Stimulated activated memory B cell treated with anti-CD40 and anti-IgM and Interleukin-4, amounts not matched to agents 10 μg/mL and 1 μg/mL and 100 μg/mL, for 72 hours (primary cell): Measurements from ENCODE around the gene OTOP2.

Experiments
- ATAC-seq: fragments of 150-1000 bp; cut with Tn5 transposase; 2 replicates; pipeline ENCODE4 v1.10.0; 2021
- H3K27ac Mint-ChIP-seq: one replicate; pipeline ENCODE4 v1.8.0; 2022; ENCODE audit warnings: mild to moderate bottlenecking, mixed read lengths
- H3K27me3 Mint-ChIP-seq: one replicate; pipeline ENCODE4 v1.8.0; 2022; ENCODE audit warnings: mixed read lengths
- H3K36me3 Mint-ChIP-seq: one replicate; pipeline ENCODE4 v1.8.0; 2022; ENCODE audit warnings: mixed read lengths
- H3K4me1 Mint-ChIP-seq: one replicate; pipeline ENCODE4 v1.8.0; 2022; ENCODE audit warnings: mixed read lengths
- H3K4me3 Mint-ChIP-seq: one replicate; pipeline ENCODE4 v1.8.0; 2022; ENCODE audit warnings: mild to moderate bottlenecking, moderate library complexity, mixed read lengths
- H3K9me3 Mint-ChIP-seq: one replicate; pipeline ENCODE4 v1.8.0; 2022; ENCODE audit warnings: mixed read lengths

The OTOP2 gene, protein sequence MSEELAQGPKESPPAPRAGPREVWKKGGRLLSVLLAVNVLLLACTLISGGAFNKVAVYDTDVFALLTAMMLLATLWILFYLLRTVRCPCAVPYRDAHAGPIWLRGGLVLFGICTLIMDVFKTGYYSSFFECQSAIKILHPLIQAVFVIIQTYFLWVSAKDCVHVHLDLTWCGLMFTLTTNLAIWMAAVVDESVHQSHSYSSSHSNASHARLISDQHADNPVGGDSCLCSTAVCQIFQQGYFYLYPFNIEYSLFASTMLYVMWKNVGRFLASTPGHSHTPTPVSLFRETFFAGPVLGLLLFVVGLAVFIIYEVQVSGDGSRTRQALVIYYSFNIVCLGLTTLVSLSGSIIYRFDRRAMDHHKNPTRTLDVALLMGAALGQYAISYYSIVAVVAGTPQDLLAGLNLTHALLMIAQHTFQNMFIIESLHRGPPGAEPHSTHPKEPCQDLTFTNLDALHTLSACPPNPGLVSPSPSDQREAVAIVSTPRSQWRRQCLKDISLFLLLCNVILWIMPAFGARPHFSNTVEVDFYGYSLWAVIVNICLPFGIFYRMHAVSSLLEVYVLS

DNA sequence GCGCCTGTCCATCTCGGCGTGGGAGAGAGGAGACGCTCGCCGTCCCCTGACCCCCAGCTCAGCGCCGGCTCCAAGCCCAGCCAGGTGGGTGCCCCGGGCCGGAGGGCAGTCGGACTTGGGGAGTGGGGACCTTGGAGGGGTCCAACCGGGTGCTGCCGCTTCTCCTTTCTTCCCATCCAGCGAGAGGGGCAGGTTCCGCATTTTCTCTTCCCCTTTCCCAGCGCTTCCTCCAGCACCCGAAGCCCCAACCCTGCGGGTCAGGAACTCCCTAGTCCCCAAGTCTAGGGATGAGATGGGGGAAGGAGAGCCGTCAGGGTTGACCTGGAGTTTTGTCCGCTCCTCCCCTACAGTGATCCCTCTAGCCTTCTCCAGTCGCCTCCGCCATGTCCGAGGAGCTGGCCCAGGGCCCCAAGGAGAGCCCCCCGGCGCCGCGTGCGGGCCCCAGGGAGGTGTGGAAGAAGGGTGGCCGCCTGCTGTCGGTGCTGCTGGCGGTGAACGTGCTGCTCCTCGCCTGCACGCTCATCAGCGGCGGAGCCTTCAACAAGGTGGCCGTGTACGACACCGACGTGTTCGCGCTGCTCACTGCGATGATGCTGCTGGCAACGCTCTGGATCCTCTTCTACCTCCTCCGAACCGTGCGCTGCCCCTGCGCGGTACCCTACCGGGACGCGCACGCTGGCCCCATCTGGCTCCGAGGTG is at the start of gene OTOP2:
Gene OTOP2 (plus strand): TSS at position 24 of the 699 bp plus-strand sequence. CDS start 360 bp downstream, at position 384.
- H3K36me3 Mint-ChIP-seq, result no peaks in the 10 kb centered on the region
- peaks cover 24% of the 10 kb centered on the region for H3K4me1 Mint-ChIP-seq
- ATAC-seq, result no peak
- H3K4me3 Mint-ChIP-seq, result peak within 1 kb of the TSS; percentile 52
- H3K27me3 Mint-ChIP-seq, result peaks cover 92% of the 10 kb centered on the region
- H3K9me3 Mint-ChIP-seq, result no peaks in the 10 kb centered on the region
- no peak within 1 kb of the TSS for H3K27ac Mint-ChIP-seq

DNA sequence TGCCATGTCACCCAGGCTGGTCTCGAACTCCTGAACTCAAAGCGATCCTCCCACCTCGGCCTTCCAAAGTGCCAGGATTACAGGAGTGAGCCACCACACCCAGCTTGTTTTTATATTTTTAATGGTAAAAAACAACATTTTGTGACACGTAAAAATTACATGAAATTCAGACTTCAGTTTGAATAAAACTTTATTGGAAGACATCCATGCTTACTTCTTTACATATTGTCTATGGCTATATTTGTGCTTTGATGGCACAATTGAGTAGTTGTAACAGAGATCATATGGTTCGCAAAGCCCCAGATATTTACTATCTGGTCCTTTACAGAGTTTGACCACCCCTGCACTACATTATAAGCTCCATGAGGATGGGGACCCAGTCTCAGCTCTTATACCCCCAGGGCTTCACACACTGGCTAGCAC is 49.4 kb upstream of the OTOP2 start:
- Mint-ChIP-seq H3K9me3 (no peaks in the 10 kb centered on the region), H3K27ac (no peak overlapping the region), H3K4me3 (no peak overlapping the region), H3K4me1 (peaks cover 25% of the 10 kb centered on the region), H3K27me3 (no peaks in the 10 kb centered on the region), H3K36me3 (no peaks in the 10 kb centered on the region)
- no peak for ATAC-seq

DNA sequence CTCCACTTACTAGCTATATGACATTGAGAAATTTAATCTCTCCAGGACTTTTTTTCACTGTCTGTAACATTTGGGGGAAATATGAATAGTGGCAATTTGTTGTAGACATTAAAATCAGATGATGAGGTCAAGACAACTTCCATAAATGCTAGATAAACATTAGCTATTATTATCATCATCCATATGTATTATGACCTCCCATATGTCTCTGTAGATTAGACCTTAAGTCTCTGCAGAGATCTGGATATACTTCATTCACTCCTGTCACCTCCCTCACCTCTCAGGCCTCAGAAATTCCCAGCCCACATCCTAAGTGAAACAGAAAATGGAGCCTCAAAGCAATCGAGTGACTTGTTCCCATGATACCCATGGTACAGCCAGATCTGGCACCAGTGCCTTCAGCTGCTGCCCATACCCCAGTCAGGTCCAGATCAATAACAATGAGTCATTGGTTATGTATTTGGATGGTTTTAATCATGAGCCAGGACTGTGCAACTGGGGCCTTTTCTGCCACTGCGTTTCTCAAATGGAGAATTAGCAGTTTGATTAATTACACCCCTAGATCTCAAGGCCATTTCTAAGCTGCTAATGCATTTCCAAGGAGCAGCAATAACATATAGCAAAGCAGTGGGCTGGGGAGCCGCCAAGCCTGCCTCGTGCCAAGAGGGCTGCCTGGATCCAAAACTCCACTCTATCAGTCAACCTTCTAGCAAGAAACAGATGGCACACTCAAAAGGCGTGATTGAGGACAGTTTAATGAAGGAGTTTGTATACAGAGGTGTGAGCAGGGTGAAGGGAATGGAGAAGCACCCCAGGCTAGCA is 48.7 kb upstream of the OTOP2 start:
- H3K4me3 Mint-ChIP-seq, result no peak overlapping the region
- no peaks in the 10 kb centered on the region for H3K36me3 Mint-ChIP-seq
- no peaks in the 10 kb centered on the region for H3K27me3 Mint-ChIP-seq
- H3K9me3 Mint-ChIP-seq, result no peaks in the 10 kb centered on the region
- peaks cover 24% of the 10 kb centered on the region for H3K4me1 Mint-ChIP-seq
- no peak overlapping the region for H3K27ac Mint-ChIP-seq
- no peak for ATAC-seq

DNA sequence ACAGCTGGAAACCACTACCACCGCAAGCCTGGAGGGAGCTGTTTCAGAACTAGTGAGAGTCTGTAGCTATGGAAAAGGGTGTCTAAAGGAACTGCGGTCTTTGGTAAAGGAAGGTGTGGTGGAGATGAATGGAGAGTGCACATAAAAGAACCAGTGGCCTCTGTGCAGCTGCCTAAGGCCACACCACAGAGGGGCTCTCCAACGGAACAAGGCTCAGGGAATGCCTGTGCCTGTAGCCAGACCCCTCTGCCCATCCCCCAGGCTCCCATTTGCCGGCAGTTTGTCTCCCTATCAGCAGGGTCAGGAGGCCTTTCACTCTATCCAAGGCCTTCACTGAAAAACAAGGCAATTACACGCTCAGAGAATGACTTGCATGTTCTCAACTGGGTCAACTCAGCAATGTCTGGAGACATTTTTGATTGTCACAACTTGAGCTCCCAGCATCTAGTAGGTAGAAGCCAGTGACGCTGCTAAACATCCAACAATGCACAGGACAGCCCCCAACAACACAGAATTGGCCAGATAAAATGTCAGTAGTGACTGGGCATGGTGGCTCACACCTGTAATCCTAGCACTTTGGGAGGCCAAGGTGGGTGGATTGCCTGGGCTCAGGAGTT is 48.0 kb upstream of the OTOP2 start:
- Mint-ChIP-seq H3K9me3 (no peaks in the 10 kb centered on the region), H3K4me1 (peaks cover 23% of the 10 kb centered on the region), H3K27ac (no peak overlapping the region), H3K27me3 (peaks cover 5% of the 10 kb centered on the region), H3K4me3 (no peak overlapping the region), H3K36me3 (no peaks in the 10 kb centered on the region)
- ATAC-seq, result no peak

DNA sequence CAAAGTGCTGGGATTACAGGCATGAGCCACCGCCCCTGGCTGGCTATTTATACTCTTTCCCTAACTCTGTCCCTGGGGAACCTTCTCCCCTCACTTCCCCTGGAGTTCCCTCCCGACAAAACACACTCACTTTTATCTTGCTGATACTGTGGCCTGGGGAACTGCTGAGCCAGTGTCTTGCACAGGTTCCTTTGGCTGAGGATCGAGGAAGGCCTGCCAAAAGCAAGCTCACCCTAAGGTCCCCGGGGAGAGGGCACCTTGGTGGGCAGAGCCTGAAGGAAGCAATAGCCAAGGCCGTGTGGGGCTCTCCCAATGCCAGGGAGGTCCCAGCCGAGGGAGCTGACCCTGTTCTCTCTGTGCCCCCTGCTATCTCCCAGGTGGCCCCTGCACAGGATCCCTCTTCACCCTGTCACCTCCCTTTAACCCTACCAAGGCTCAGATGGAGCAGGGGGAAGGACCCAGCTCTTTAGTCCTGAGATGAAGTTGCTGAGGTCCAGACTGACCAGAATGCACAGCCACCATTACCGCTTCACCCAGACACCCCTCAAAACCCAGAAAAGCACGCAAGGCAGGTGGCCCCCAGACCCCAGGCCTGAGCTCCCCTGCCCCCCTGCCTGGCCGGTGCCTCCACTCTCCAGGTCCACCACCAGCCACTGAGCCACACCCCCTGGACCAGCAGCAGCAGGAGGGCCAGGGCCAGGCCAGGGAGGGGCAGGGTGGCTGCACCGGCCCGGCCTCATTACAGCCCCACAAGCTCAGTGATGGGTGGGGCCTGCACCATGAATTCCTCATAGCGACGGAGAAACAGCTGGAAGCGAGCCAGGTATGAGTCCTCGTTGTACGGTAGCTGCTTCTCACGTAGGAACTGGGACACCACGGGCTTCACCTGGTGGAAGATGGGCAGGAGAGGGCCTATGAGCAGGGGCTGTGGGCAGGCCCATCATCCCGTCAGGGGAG is 46.2 kb upstream of the OTOP2 start:
- H3K4me3 Mint-ChIP-seq, result no peak overlapping the region
- H3K27ac Mint-ChIP-seq, result no peak overlapping the region
- H3K36me3 Mint-ChIP-seq, result no peaks in the 10 kb centered on the region
- no peak for ATAC-seq
- peaks cover 6% of the 10 kb centered on the region for H3K4me1 Mint-ChIP-seq
- H3K27me3 Mint-ChIP-seq, result peaks cover 23% of the 10 kb centered on the region
- no peaks in the 10 kb centered on the region for H3K9me3 Mint-ChIP-seq

DNA sequence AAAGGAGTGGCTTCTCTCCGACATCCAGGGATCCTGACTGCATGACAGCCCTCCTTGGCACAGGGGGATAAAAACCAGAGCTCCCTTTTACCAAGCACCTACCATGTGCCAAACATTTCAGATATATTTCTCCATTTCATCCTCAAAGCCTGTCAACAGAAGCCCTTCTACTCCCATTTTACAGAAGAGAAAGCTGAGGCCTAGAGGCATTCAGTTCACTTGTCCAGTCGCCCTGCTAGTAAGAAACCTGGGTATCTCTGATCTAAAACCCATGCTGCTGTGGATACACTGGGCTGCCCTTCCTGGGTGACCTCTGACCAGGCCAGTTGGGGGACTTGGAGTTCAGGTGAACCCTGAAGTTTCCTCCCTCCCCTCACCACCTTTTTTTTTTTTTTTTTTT is 45.4 kb upstream of the OTOP2 start:
- no peak overlapping the region for H3K27ac Mint-ChIP-seq
- H3K27me3 Mint-ChIP-seq, result peaks cover 31% of the 10 kb centered on the region
- peaks cover 5% of the 10 kb centered on the region for H3K4me1 Mint-ChIP-seq
- no peak for ATAC-seq
- no peaks in the 10 kb centered on the region for H3K36me3 Mint-ChIP-seq
- H3K9me3 Mint-ChIP-seq, result no peaks in the 10 kb centered on the region
- no peak overlapping the region for H3K4me3 Mint-ChIP-seq

GRCh38 chr17:74879308-74879707 is 44.8 kb upstream of the OTOP2 start:
- no peaks in the 10 kb centered on the region for H3K36me3 Mint-ChIP-seq
- peaks cover 38% of the 10 kb centered on the region for H3K27me3 Mint-ChIP-seq
- no peak overlapping the region for H3K27ac Mint-ChIP-seq
- H3K9me3 Mint-ChIP-seq, result no peaks in the 10 kb centered on the region
- no peak overlapping the region for H3K4me3 Mint-ChIP-seq
- ATAC-seq, result no peak
- H3K4me1 Mint-ChIP-seq, result no peaks in the 10 kb centered on the region

GRCh38 chr17:74881073-74881472 is 43.0 kb upstream of the OTOP2 start:
- no peaks in the 10 kb centered on the region for H3K9me3 Mint-ChIP-seq
- H3K4me3 Mint-ChIP-seq, result no peak overlapping the region
- no peaks in the 10 kb centered on the region for H3K4me1 Mint-ChIP-seq
- no peak for ATAC-seq
- H3K36me3 Mint-ChIP-seq, result no peaks in the 10 kb centered on the region
- peaks cover 54% of the 10 kb centered on the region for H3K27me3 Mint-ChIP-seq
- no peak overlapping the region for H3K27ac Mint-ChIP-seq

GRCh38 chr17:74882517-74883240 is 41.4 kb upstream of the OTOP2 start:
- ATAC-seq, result no peak
- H3K4me3 Mint-ChIP-seq, result no peak overlapping the region
- no peaks in the 10 kb centered on the region for H3K36me3 Mint-ChIP-seq
- H3K9me3 Mint-ChIP-seq, result no peaks in the 10 kb centered on the region
- no peaks in the 10 kb centered on the region for H3K4me1 Mint-ChIP-seq
- H3K27me3 Mint-ChIP-seq, result peaks cover 70% of the 10 kb centered on the region
- H3K27ac Mint-ChIP-seq, result no peak overlapping the region

- no peak overlapping the region for H3K4me3 Mint-ChIP-seq
- ATAC-seq, result no peak
- H3K9me3 Mint-ChIP-seq, result no peaks in the 10 kb centered on the region
- H3K27me3 Mint-ChIP-seq, result peaks cover 71% of the 10 kb centered on the region
- no peak overlapping the region for H3K27ac Mint-ChIP-seq
- H3K4me1 Mint-ChIP-seq, result no peaks in the 10 kb centered on the region
- no peaks in the 10 kb centered on the region for H3K36me3 Mint-ChIP-seq
Observed at GRCh38 chr17:74883241-74883745, 40.8 kb upstream of the OTOP2 start.

DNA sequence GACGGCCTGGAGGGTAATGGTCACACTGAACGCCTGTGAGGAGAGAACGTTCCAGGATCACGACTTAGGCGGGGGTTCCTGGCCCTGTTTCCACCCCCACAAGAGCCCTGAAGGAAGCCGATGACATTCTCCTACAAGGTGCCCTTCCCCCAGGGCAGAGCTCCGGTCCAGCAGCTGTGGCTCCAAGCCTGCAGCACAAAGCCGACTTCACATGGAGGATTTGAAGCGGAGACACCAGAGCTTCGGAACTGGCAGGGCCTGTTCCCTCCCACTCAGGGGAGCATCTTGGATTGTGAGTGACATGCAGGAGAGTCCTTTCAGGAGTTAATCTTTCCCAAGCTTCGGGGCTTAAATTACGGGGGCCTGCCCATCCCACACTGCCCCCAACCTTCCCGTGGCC is 35.6 kb upstream of the OTOP2 start:
- no peaks in the 10 kb centered on the region for H3K4me1 Mint-ChIP-seq
- H3K36me3 Mint-ChIP-seq, result no peaks in the 10 kb centered on the region
- no peak overlapping the region for H3K27ac Mint-ChIP-seq
- H3K27me3 Mint-ChIP-seq, result peaks cover 67% of the 10 kb centered on the region
- H3K9me3 Mint-ChIP-seq, result no peaks in the 10 kb centered on the region
- no peak for ATAC-seq
- no peak overlapping the region for H3K4me3 Mint-ChIP-seq

DNA sequence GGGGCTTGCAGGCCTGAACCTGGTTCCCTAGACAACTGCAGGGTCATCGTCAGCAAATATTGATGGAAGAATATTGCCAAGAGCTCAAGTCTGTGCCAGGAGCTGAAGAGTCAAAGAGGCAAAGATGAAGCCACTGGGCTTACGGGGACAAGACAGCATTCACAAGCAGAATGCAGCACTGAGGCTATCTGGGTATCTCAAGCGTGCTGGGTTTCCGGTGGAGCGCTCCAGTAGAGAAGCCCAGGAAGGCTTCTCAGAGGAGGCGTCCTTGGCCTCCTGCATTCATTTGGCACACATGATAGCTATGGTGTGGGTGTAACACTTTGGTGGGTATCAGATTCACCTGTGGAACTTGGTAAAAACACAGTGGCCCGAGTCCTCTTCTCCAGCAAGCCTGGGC is 33.5 kb upstream of the OTOP2 start:
- no peak overlapping the region for H3K27ac Mint-ChIP-seq
- no peak for ATAC-seq
- no peak overlapping the region for H3K4me3 Mint-ChIP-seq

More for the DNA sequence above, 33.5 kb upstream of the OTOP2 start:
- Mint-ChIP-seq H3K27me3 (peaks cover 65% of the 10 kb centered on the region), H3K36me3 (no peaks in the 10 kb centered on the region), H3K4me1 (no peaks in the 10 kb centered on the region), H3K9me3 (no peaks in the 10 kb centered on the region)
